Left ventricle myocardium inferior (tissue), 1 donor: ENCODE results near the gene RIMOC1. TPM values are rescaled to one million over a fixed set of nuclear protein-coding genes. Genes with fewer than 3 reads are reported as not detected.

Source experiments
- DNase-seq: peaks from one replicate; pipeline ENCODE4 v3.0.0-alpha.2; 2020
- H3K27ac ChIP-seq: fragments of 200-600 bp; replicated peaks from 2 replicates; pipeline ENCODE4 v1.8.0; 2021
- H3K27me3 ChIP-seq: fragments of 200-600 bp; 2 replicates; pipeline ENCODE4 v1.8.0; 2021; ENCODE audit warnings: low read depth
- H3K36me3 ChIP-seq: fragments of 200-600 bp; 2 replicates; pipeline ENCODE4 v1.8.0; 2021
- H3K4me1 ChIP-seq: fragments of 200-600 bp; 2 replicates; pipeline ENCODE4 v1.8.0; 2021
- H3K4me3 ChIP-seq: fragments of 200-600 bp; 2 replicates; pipeline ENCODE4 v1.8.0; 2021; ENCODE audit warnings: mild to moderate bottlenecking, moderate library complexity
- H3K9me3 ChIP-seq: fragments of 200-600 bp; replicated peaks from 2 replicates; pipeline ENCODE4 v1.8.0; 2021
- intact Hi-C: fragments of 100-400 bp; cut with micrococcal nuclease; formaldehyde crosslinking; loops from one replicate; pipeline ENCODE4 v1.11.0; 2022
- total RNA-seq: library from RNA; stranded (reverse); fragmentation: NEBNext Ultra II Directional; extraction: Animal tissue kit (Norgen Biotek cat#: 25700); gene quantifications from one replicate; pipeline ENCODE4 v1.2.1, GENCODE V29; 2021
- TF ChIP-seq, protein P1 (sequence below): fragments of 200-600 bp; IDR thresholded peaks from 2 replicates; pipeline ENCODE4 v1.8.0; 2021; ENCODE audit warnings: antibody characterized with exemption, mild to moderate bottlenecking, borderline replicate concordance
- donor health status: DM: no; HTN: yes; CAD: no; lungs with severe emphysema.

The RIMOC1 gene
- total RNA-seq, 1 donor from 2014 or later: 15.3 TPM

GRCh38 chr5:41875121-41875520 lies 29.0 kb upstream of the RIMOC1 start:
- Histone ChIP-seq H3K4me3 (no peak overlapping the region), H3K36me3 (no peaks in the 10 kb centered on the region), H3K4me1 (peaks cover 22% of the 10 kb centered on the region), H3K9me3 (no peaks in the 10 kb centered on the region), H3K27me3 (no peaks in the 10 kb centered on the region), H3K27ac (no peak overlapping the region)
- intact Hi-C loops: no loop called here
- no peak for DNase-seq
- TF ChIP-seq, protein P1, sequence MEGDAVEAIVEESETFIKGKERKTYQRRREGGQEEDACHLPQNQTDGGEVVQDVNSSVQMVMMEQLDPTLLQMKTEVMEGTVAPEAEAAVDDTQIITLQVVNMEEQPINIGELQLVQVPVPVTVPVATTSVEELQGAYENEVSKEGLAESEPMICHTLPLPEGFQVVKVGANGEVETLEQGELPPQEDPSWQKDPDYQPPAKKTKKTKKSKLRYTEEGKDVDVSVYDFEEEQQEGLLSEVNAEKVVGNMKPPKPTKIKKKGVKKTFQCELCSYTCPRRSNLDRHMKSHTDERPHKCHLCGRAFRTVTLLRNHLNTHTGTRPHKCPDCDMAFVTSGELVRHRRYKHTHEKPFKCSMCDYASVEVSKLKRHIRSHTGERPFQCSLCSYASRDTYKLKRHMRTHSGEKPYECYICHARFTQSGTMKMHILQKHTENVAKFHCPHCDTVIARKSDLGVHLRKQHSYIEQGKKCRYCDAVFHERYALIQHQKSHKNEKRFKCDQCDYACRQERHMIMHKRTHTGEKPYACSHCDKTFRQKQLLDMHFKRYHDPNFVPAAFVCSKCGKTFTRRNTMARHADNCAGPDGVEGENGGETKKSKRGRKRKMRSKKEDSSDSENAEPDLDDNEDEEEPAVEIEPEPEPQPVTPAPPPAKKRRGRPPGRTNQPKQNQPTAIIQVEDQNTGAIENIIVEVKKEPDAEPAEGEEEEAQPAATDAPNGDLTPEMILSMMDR: no peak

DNA sequence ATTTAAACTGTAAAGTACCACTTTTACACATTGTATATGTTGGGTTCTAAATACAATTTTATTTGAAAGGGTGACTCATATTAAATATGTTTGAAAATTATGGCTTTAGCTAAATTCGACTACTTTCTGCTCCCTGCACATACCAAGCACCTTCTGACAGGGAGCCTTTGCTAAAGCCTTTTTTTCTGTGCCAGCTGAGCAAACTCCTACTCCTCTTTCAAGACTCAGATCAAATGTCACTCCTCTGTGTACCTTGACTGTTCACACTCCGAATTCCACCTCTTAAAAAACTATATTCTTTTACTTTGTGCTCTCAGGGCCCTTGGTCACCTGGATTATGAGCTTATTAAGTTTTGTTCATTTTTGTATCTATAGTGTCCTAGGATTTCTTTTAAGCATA lies 27.5 kb upstream of the RIMOC1 start:
- no peak overlapping the region for H3K4me3 ChIP-seq
- no peaks in the 10 kb centered on the region for H3K9me3 ChIP-seq
- no peak overlapping the region for H3K27ac ChIP-seq
- no peaks in the 10 kb centered on the region for H3K36me3 ChIP-seq
- H3K27me3 ChIP-seq: no peaks in the 10 kb centered on the region
- intact Hi-C loops: no loop called here
- no peak for DNase-seq
- TF ChIP-seq, protein P1: no peak
- peaks cover 6% of the 10 kb centered on the region for H3K4me1 ChIP-seq

GRCh38 chr5:41877408-41877807 lies 26.7 kb upstream of the RIMOC1 start:
- intact Hi-C loops: no loop called here
- Histone ChIP-seq H3K27ac (no peak overlapping the region), H3K4me3 (no peak overlapping the region), H3K27me3 (no peaks in the 10 kb centered on the region), H3K36me3 (no peaks in the 10 kb centered on the region), H3K9me3 (no peaks in the 10 kb centered on the region), H3K4me1 (no peaks in the 10 kb centered on the region)
- TF ChIP-seq, protein P1: no peak
- DNase-seq: no peak

DNA sequence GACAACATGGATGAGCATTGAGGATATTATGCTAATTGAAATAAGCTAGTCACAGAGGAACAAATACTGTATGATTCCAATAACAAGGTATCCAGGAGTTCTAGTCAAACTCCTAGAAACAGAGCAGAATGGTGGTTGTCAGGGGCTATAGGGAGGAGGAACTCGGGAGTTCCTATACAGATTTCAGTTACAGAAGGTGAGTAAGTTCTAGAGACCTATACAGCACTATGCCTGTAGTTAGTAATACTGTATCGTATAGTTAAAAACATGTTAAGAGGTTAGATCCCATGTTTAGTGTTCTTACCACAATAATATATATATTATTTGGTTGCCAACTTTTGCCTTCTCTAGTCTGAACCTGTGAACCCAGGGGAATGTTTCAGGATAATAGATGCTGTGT lies 26.0 kb upstream of the RIMOC1 start:
- intact Hi-C loops: no loop called here
- no peaks in the 10 kb centered on the region for H3K36me3 ChIP-seq
- no peaks in the 10 kb centered on the region for H3K9me3 ChIP-seq
- H3K27me3 ChIP-seq: no peaks in the 10 kb centered on the region
- TF ChIP-seq, protein P1: no peak
- H3K4me1 ChIP-seq: no peaks in the 10 kb centered on the region
- no peak overlapping the region for H3K27ac ChIP-seq
- no peak overlapping the region for H3K4me3 ChIP-seq
- DNase-seq: no peak

DNA sequence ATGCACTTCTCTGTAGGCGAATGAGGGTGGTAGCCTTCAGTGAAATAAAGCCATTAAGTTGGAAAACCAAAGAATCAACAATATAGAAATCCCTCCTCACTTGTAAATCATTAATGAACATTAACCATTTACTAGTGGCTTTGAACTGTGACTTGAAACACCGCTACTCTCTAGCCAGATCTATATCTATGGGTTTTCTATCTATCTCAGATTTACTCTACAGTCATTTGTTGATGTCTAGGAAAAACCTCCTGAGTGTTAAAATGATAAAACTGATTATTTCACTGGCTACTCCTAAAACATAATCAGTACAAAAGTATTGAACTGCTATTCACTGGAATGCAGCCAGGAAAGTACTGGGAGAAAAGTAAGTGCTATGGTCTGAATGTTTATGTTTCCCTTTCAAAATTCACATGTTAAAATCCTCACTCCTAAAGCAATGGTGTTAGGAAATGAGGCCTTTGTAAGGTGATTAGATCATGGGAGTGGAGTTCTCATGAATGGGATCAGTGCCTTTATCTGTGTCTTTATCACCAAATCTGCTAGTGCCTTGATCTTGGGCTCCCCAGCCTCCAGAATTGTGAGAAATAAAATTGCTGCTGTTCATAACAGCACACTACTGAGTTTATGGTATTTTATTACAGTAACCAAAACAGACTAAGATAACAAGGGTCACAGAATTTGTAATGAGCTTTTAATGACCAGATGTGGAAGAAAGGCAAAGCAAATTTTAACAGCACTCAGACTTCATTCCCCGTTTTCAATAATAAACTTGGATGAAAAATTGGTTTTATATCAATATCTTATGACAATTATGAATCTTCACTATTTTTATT lies 25.3 kb upstream of the RIMOC1 start:
- intact Hi-C loops: no loop called here
- no peak for DNase-seq
- TF ChIP-seq, protein P1: no peak

More for the DNA sequence above, 25.3 kb upstream of the RIMOC1 start:
- no peaks in the 10 kb centered on the region for H3K36me3 ChIP-seq
- no peaks in the 10 kb centered on the region for H3K9me3 ChIP-seq
- no peak overlapping the region for H3K4me3 ChIP-seq
- no peaks in the 10 kb centered on the region for H3K4me1 ChIP-seq
- no peak overlapping the region for H3K27ac ChIP-seq
- no peaks in the 10 kb centered on the region for H3K27me3 ChIP-seq
